Fibroblast of skin of left quadriceps (primary cell): Measurements from ENCODE around the gene ITIH5.

ENCODE experiments used
- DNase-seq, 2 experiments: peaks; one replicate each; pipeline ENCODE4 v3.0.0-alpha.2; 2013; ENCODE audit warnings: low read depth in 2 of 2

The ITIH5 gene

DNA sequence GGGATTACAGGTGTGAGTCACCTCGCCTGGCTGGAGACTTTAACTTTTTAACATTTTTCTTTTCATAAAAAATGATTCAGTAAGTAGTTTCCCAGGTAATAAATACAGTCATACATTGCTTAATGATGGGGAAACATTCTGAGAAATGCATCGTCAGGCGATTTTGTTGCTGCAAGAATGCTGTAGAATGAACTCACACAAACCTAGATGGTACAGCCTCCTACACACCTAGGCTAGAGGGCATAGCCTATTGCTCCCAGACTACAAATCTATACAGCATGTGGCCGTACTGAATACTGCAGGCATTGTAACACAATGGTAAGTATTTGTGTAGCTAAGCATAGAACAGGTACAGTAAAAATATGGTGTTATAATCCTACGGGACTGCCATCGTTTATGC lies 147.4 kb downstream of the ITIH5 start:
- no peak for DNase-seq

DNA sequence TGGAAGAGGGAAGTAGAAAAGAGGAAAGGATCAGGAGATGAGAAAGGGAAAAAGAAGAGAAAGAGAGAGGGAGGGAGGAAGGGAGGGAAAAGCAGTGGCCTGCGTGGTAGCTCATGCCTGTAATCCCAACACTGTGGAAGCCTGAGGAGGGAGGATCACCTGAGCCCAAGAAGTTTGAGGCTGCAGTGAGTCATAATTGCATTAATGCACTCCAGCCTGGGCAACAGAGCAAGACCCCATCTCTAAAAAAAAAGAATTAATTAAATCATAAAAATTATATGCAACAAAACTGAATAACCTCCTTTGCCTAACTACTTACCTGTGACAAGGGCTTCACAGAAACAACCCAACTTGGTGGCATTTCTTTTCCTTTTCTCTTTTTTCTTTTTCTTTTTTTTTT lies 148.1 kb downstream of the ITIH5 start:
- no peak for DNase-seq

DNA sequence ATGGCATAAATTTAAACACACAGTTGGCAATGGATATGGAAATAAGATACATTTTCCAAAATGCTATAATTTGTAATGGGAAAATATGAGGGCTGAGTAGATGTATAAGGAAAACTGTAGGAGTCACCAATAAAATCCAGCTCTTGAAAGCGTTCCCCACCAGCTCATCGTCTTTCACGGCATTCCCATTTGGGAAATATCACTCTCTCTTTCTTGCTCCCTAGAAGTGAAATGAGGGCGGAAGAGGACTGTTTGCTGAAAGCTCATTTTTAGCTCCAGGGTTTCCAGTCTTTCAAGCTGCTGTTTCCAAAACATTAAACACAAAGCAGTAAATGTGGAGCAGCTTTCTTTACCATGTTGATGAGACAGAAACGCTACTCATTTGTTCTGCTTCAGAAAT lies 151.3 kb downstream of the ITIH5 start:
- DNase-seq: no peak

DNA sequence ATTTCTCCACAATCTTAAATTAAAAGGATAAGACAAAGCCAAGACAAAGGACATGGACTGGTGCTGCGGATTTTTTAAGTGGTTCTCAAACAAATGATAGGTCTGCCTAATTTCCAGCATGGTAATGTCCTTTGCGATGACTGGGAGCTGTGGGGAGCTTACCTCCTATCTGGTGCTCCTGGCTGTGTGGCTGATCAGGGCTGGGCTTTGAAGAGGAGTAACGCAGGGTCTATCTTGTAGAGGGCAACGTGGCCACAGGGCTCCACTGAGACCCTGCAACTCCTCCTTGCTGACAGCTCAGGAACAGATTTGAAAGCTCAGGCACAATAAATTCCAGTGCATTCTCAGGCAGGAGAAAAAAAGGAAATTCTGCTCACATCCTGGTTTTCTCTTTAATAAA lies 152.8 kb downstream of the ITIH5 start:
- DNase-seq: no peak

DNA sequence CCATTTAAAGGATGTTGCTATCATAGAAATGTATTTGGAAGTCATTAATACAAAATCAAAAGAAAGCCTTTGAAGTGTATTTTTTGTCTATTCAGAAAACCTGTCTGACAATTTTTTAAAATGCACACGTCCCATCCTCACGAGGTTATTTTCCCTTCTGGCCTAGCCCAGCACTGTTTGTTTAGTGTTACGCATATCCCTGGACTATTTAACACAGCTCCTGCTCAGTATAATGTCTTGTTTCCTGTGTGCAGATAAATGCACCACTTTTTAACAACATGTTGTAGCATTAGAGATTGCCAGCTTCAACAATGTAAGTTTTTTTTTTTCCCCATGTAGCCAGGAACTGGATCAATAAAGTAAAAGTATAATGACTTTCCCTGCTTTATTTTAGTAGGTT lies 153.3 kb downstream of the ITIH5 start:
- no peak for DNase-seq

DNA sequence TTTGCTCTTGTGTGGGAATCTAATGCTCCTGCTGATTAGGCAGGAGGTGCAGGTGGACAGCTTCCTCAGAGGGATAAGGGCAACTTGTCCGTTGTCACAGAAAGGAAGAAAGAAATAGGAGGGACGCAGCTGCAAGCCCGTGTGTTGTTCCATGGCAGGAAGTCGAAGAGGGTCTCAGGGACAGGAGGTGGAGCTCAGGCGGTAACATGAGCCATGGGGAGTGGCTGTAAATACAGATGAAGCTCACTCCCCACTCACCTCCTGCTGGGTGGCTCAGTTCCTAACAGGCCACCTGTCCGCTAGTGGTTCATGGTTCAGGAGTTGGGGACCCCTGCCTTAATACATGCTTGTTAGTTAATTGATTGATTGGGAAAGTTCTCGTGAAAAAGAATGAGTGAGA lies 154.3 kb downstream of the ITIH5 start:
- DNase-seq: no peak

DNA sequence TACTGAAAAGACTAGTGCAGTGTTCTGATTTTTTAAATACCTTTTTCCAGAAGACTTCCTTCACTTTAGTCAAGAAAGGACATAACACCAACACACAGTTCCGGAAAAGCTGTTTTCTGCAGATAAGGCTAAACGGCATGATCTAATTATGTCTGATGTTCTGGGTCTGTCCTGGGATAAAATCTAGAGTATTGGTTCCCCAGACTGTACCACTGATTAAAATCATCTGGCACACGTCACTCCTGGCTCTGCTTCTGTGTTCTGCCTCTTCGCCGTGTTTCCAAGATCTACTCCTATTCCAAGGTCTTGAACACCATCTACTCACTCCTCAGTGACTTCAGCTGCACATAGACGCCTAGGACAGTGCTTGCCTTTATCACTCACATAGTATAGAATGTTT lies 155.2 kb downstream of the ITIH5 start:
- DNase-seq: no peak
